K562 (cell line): ENCODE results near the gene PPOX. TPM values are rescaled to one million over a fixed set of nuclear protein-coding genes. Genes with fewer than 3 reads are reported as not detected.

Experiments used
- ATAC-seq: fragments of 200-7000 bp; cut with Tn5 transposase; 3 replicates; pipeline ENCODE4 v1.9.1; 2020; ENCODE audit warnings: moderate library complexity
- BruUV-seq: library from RNA; stranded (reverse); fragments of 400-500 nt; replicated peaks from 2 replicates; lab custom pipeline; 2021; lab: Mats Ljungman, UMichigan
- CTCF ChIA-PET: fragments of 300-600 bp; formaldehyde crosslinking; extraction: SDS; loops from one replicate; lab custom pipeline; 2021; ENCODE audit warnings: low intra/inter-chr PET ratio; lab: Yijun Ruan, JAX
- POLR2A ChIA-PET: fragments of 300-600, 350-650 bp; sonication (Branson Sonifier 250); formaldehyde crosslinking; extraction: SDS; loops from one replicate; lab custom pipeline; 2021; ENCODE audit warnings: antibody characterized with exemption, inconsistent platforms; lab: Yijun Ruan, JAX
- DNase-seq, 4 experiments: peaks; one replicate each; pipeline versions ENCODE4 v3.0.0 to v3.0.0-alpha.2; 2011 to 2018; ENCODE audit warnings: low spot score in 3 of 4, mixed read lengths in 3 of 4; ENCODE audit errors: extremely low read depth in 1 of 4
- FAIRE-seq: peaks from 2 replicates; lab custom pipeline; 2011; peaks lifted over from hg19 to GRCh38; lab: Jason Lieb, UNC
- H2AFZ ChIP-seq: 2 replicates; pipeline ENCODE4 v1.6.0; 2011; ENCODE audit warnings: low read depth, low read length, control low read depth, inconsistent platforms
- H3K27ac ChIP-seq: fragments of 200-600 bp; 3 replicates; pipeline ENCODE4 v1.8.0; 2011; ENCODE audit warnings: low read depth, mild to moderate bottlenecking, control low read depth, inconsistent platforms, low read length, moderate library complexity, mixed read lengths; ENCODE audit errors: extremely low read depth
- H3K27me3 ChIP-seq, 2 experiments: fragments of 300-600 bp in 1 of 2; 2 replicates in 1 of 2; 3 replicates in 1 of 2; pipeline versions ENCODE4 v1.6.0 to v1.8.0; 2011; ENCODE audit warnings: inconsistent platforms in 2 of 2, low read length in 2 of 2, mild to moderate bottlenecking in 1 of 2, mixed read lengths in 1 of 2, moderate library complexity in 1 of 2; ENCODE audit not compliant: control insufficient read depth in 2 of 2, insufficient read depth in 2 of 2
- H3K36me3 ChIP-seq: fragments of 300-600 bp; 3 replicates; pipeline ENCODE4 v1.8.0; 2011; ENCODE audit warnings: mild to moderate bottlenecking, low read length, inconsistent platforms; ENCODE audit not compliant: control insufficient read depth, insufficient read depth
- H3K4me1 ChIP-seq, 2 experiments: fragments of 200-600 bp in 1 of 2; replicated peaks in 1 of 2; 2 replicates in 1 of 2; 3 replicates in 1 of 2; pipeline versions ENCODE4 v1.5.1 to v1.8.0; 2011; ENCODE audit warnings: inconsistent platforms in 2 of 2, low read length in 2 of 2, mild to moderate bottlenecking in 1 of 2, mixed read lengths in 1 of 2, moderate library complexity in 1 of 2; ENCODE audit not compliant: control insufficient read depth in 2 of 2, insufficient read depth in 2 of 2
- H3K4me2 ChIP-seq: 2 replicates; pipeline ENCODE4 v1.6.1; 2011; ENCODE audit warnings: low read length, control low read depth, inconsistent platforms, mixed read lengths; ENCODE audit not compliant: insufficient read depth
- H3K4me3 ChIP-seq: fragments of 200-600 bp; sonication (generic), shearing (Covaris generic); 2 replicates; pipeline ENCODE4 v1.5.1; 2016; ENCODE audit warnings: control low read depth, inconsistent platforms
- H3K79me2 ChIP-seq: fragments of 200-600 bp; 3 replicates; pipeline ENCODE4 v1.8.0; 2011; ENCODE audit warnings: low read length, inconsistent platforms; ENCODE audit not compliant: control insufficient read depth, insufficient read depth
- H3K9ac ChIP-seq, 2 experiments: 2 replicates each; pipeline versions ENCODE4 v1.6.0 to v1.6.1; 2011; ENCODE audit warnings: low read depth in 2 of 2, low read length in 2 of 2, control low read depth in 1 of 2, inconsistent platforms in 1 of 2, mild to moderate bottlenecking in 1 of 2, mixed read lengths in 1 of 2; ENCODE audit not compliant: insufficient read depth in 1 of 2
- H3K9me1 ChIP-seq: one replicate; pipeline ENCODE4 v1.6.0; 2011; ENCODE audit warnings: inconsistent platforms, mild to moderate bottlenecking, low read length, moderate library complexity; ENCODE audit not compliant: control insufficient read depth, insufficient read depth
- H3K9me3 ChIP-seq: replicated peaks from 2 replicates; pipeline ENCODE4 v1.5.1; 2011; ENCODE audit warnings: low read depth, low read length, inconsistent platforms; ENCODE audit not compliant: control insufficient read depth, insufficient read depth
- H4K20me1 ChIP-seq: replicated peaks from 2 replicates; pipeline ENCODE4 v1.6.1; 2011; ENCODE audit warnings: low read length, inconsistent platforms, mixed read lengths; ENCODE audit not compliant: control insufficient read depth, insufficient read depth
- CHD1 ChIP-seq: fragments of 200-600 bp; sonication (generic); IDR thresholded peaks from one replicate; pipeline ENCODE4 v1.6.1; 2012; ENCODE audit warnings: mild to moderate bottlenecking, moderate library complexity, low read length, inconsistent platforms
- RNF2 ChIP-seq: sonication (generic); IDR thresholded peaks from 2 replicates; pipeline ENCODE4 v1.6.1; 2016
- SMARCA5 ChIP-seq: fragments of 450-650 bp; IDR thresholded peaks from 2 replicates; pipeline ENCODE4 v1.6.1; 2016
- SREBF1 ChIP-seq: fragments of 150-350 bp; IDR thresholded peaks from 2 replicates; pipeline ENCODE4 v1.6.1; 2014; ENCODE audit warnings: antibody characterized with exemption, low read depth, low read length, borderline replicate concordance
- TBP ChIP-seq: optimal IDR thresholded peaks from 2 replicates; pipeline ENCODE3; 2011; ENCODE audit warnings: low read depth, low read length, improper control_type of control experiment
- ZKSCAN8 ChIP-seq: fragments of 200-800 bp; sonication (Bioruptor generic); IDR thresholded peaks from 2 replicates; pipeline ENCODE4 v1.6.1; 2016; ENCODE audit warnings: missing genetic modification characterization, missing compliant biosample characterization
- ZNF644 ChIP-seq: fragments of 200-800 bp; sonication (Bioruptor generic); IDR thresholded peaks from 2 replicates; pipeline ENCODE4 v1.6.1; 2016; ENCODE audit warnings: low read depth, missing genetic modification characterization, missing compliant biosample characterization
- WGBS: fragments of 100-300 bp; shearing (Covaris generic); methylation state at CpG from one replicate; pipeline ENCODE4 v1.1.6; 2016; ENCODE audit warnings: low coverage, mixed read lengths; ENCODE audit not compliant: insufficient coverage; ENCODE audit errors: missing lambda C conversion rate; 5-methylcytosine and 5-hydroxymethylcytosine counted together
- in situ Hi-C: fragments of 300-500 bp; cut with MboI; formaldehyde crosslinking; loops from 4 replicates; pipeline ENCODE4 v1.15.0; 2018; ENCODE audit warnings: inconsistent platforms, mixed read lengths
- intact Hi-C: fragments of 100-400 bp; cut with micrococcal nuclease; formaldehyde crosslinking; loops from 2 replicates; pipeline ENCODE4 v1.14.2; 2022
- polyA plus RNA-seq, 8 experiments: library from polyadenylated mRNA; depleted of rRNA in 4 of 8; stranded (reverse) in 5 of 8; unstranded in 3 of 8; fragments of >200 nt; fragmentation: Nextera tagmentation in 2 of 8; fragmentation: Illumina TruSeq in 1 of 8; extraction: Ambion mirVana in 2 of 8; extraction: Trizol in 1 of 8; gene quantifications; 2 replicates each; pipeline versions ENCODE4 v1.2.1 to v1.2.3, GENCODE V29; 2011 to 2014; ENCODE audit warnings: inconsistent platforms in 1 of 8, missing spikeins in 1 of 8
- total RNA-seq, 7 experiments: library from RNA; depleted of rRNA in 6 of 7; stranded (reverse); fragments of >200 nt in 6 of 7; fragmentation: Illumina TruSeq in 2 of 7; extraction: Trizol in 2 of 7; gene quantifications; 2 replicates each; pipeline versions ENCODE4 v1.2.1 to v1.2.3, GENCODE V29; 2011 to 2021; ENCODE audit warnings: low replicate concordance in 1 of 7
- TF ChIP-seq, protein P1 (sequence below), 2 experiments: fragments of 450-650 bp in 1 of 2; sonication (generic) in 1 of 2; formaldehyde crosslinking in 1 of 2; IDR thresholded peaks; 2 replicates each; pipeline versions ENCODE4 v1.7.1 to v1.9.0; 2016 to 2022; ENCODE audit warnings: inconsistent platforms in 1 of 2, mild to moderate bottlenecking in 1 of 2, missing genetic modification reagents in 1 of 2

Gene PPOX
- total and polyA plus RNA-seq, 9 of the 15 experiments (the other 6 are each of a cell fraction or from before 2014, with no cell fraction given) = 17.0 to 57.1 (median 38.9) TPM

DNA sequence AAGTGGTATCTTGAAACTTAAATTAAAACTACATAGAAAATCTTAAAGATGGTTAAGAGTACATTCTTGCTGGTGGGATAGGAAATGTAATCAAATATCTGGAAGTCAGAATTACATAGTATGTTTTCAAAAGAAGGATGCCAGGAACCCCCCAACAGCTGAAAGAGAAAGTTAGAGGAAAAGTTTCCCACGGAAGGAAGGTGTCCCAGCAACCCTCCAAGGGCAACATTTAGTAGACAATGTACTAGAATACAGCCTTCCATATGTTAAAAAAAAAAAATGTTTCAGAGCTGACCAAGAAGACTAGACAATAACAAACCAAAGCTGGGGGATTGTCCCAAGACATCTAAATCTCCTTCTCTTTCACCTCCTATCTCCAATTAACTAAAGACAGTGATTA is 36.0 kb upstream of the PPOX start:
- DNase-seq = no peak
- BruUV-seq = no TSS peak
- Histone ChIP-seq H3K9ac (no peak overlapping the region), H4K20me1 (no peaks in the 10 kb centered on the region), H3K27me3 (no peaks in the 10 kb centered on the region), H3K4me1 (peaks cover 7 to 15% of the 10 kb centered on the region in 2 experiments; a peak in 3 of 5 replicates), H3K36me3 (peaks cover 51% of the 10 kb centered on the region), H3K27ac (no peak overlapping the region), H3K4me2 (no peak overlapping the region), H3K79me2 (peaks cover 65% of the 10 kb centered on the region), H2AFZ (no peak overlapping the region), H3K9me3 (no peaks in the 10 kb centered on the region), H3K9me1 (no peaks in the 10 kb centered on the region), H3K4me3 (no peak overlapping the region)
- POLR2A ChIA-PET = interaction anchor here (0.7 to 4.2 kb wide), 4 partner anchors 9 to 69 kb away, joined by 3 to 20 read pairs (median 6); partner anchors contain the start of genes NIT1 and PFDN2
- FAIRE-seq = no peak
- 50% methylated on average over 1 of the region's 1 CpG for WGBS
- in situ Hi-C loops = no loop called here
- intact Hi-C loops = loop anchor here (5.0 to 10.0 kb wide), 3 partner anchors 37 to 405 kb away; partner anchors contain the start of gene PPOX
- CTCF ChIA-PET = no interaction called here
- TF ChIP-seq RNF2 (no peak), TBP (no peak), ZNF644 (no peak), ZKSCAN8 (no peak), SREBF1 (no peak), CHD1 (no peak), SMARCA5 (no peak)
- TF ChIP-seq, protein P1, sequence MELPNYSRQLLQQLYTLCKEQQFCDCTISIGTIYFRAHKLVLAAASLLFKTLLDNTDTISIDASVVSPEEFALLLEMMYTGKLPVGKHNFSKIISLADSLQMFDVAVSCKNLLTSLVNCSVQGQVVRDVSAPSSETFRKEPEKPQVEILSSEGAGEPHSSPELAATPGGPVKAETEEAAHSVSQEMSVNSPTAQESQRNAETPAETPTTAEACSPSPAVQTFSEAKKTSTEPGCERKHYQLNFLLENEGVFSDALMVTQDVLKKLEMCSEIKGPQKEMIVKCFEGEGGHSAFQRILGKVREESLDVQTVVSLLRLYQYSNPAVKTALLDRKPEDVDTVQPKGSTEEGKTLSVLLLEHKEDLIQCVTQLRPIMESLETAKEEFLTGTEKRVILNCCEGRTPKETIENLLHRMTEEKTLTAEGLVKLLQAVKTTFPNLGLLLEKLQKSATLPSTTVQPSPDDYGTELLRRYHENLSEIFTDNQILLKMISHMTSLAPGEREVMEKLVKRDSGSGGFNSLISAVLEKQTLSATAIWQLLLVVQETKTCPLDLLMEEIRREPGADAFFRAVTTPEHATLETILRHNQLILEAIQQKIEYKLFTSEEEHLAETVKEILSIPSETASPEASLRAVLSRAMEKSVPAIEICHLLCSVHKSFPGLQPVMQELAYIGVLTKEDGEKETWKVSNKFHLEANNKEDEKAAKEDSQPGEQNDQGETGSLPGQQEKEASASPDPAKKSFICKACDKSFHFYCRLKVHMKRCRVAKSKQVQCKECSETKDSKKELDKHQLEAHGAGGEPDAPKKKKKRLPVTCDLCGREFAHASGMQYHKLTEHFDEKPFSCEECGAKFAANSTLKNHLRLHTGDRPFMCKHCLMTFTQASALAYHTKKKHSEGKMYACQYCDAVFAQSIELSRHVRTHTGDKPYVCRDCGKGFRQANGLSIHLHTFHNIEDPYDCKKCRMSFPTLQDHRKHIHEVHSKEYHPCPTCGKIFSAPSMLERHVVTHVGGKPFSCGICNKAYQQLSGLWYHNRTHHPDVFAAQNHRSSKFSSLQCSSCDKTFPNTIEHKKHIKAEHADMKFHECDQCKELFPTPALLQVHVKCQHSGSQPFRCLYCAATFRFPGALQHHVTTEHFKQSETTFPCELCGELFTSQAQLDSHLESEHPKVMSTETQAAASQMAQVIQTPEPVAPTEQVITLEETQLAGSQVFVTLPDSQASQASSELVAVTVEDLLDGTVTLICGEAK (IDR thresholded peaks at IDR 0.05) = no peak
- TF ChIP-seq, protein P1 (CRISPR knock-in tag; IDR thresholded peaks at IDR 0.05) = no peak
- no peak for ATAC-seq
